ENCODE measurements around the gene BCL11B.

The BCL11B gene

DNA sequence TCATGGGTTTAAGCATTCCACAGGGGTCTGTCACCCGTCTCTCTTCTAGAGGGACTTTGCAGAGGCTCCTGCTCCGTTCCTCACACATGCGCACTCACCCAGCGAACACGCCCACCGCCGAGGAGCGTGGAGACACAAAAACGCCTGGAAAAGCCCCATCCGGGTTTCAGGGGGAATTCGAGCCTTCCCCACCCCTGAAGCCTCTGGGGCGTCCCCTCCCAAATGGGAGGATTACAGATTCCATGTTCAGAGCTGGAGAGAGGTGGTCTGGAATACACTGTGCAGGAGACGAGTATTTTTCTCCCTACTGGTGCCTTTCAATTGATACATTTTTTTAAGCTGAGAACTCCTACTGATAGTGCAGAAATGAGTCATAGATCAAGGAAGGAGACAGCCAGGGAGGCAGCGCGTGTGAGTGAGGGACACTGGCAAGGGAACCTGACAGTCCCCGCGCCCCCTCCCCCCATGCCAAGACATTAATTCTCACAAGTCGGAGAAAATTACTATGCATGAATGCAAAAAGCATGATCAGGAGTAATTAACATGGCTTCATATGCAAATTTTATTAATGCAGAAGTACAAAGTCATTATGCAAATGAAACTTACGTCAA, 36.9 kb downstream of the BCL11B start:
- DNase-seq (ENCODE audit: low spot score), result no peak
- no peak overlapping the region for H3K27ac ChIP-seq
- TF ChIP-seq, protein P1, sequence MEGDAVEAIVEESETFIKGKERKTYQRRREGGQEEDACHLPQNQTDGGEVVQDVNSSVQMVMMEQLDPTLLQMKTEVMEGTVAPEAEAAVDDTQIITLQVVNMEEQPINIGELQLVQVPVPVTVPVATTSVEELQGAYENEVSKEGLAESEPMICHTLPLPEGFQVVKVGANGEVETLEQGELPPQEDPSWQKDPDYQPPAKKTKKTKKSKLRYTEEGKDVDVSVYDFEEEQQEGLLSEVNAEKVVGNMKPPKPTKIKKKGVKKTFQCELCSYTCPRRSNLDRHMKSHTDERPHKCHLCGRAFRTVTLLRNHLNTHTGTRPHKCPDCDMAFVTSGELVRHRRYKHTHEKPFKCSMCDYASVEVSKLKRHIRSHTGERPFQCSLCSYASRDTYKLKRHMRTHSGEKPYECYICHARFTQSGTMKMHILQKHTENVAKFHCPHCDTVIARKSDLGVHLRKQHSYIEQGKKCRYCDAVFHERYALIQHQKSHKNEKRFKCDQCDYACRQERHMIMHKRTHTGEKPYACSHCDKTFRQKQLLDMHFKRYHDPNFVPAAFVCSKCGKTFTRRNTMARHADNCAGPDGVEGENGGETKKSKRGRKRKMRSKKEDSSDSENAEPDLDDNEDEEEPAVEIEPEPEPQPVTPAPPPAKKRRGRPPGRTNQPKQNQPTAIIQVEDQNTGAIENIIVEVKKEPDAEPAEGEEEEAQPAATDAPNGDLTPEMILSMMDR (IDR thresholded peaks at IDR 0.05), result no peak
- H3K4me3 ChIP-seq, result no peak overlapping the region

GRCh38 chr14:99234355-99234754, 37.6 kb downstream of the BCL11B start:
- no peak for DNase-seq (ENCODE audit: low spot score)
- Histone ChIP-seq H3K4me3 (no peak overlapping the region), H3K27ac (no peak overlapping the region)
- TF ChIP-seq, protein P1 (IDR thresholded peaks at IDR 0.05), result no peak

DNA sequence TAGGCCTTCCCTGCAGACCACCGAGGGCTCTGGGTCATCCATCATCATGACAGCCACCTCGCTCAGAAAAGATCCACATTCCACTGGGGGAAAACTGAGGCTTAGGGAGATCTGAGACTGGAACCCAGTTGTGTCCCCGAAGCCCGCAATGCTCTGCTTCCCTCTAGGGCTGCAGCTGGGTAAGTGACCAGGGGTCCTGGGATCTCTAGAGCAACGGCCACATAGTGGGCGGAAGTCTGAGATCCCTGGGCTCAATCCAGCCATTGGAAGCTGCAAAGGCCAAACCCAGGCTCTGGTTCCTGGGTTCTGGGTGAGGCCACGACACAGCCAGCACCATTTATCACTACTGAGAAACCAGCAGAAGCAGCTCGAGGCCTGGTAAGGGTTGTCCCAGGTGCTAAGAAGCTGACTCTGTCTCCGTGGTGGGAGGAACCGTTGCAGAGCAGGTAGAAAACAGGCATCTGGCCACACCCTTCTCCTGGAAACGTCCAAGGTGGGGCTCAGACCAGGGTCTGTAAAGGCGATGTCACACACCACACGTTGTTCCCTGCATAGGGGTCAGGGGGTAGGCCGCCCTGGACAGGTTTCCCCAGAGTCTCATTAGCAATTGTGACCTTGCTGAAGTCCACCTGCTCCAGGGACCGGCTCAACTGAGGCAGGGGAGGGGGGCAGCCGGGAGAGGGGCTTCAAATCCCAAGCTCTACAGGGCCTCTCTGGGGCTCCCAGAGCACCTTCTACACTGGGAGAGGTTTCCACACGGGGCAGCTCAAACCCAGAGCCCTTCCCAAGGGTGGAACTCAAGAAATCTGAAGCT, 38.6 kb downstream of the BCL11B start:
- DNase-seq (ENCODE audit: low spot score), result no peak
- Histone ChIP-seq H3K27ac (no peak overlapping the region), H3K4me3 (no peak overlapping the region)
- TF ChIP-seq, protein P1 (IDR thresholded peaks at IDR 0.05), result no peak

GRCh38 chr14:99232714-99233214, 39.2 kb downstream of the BCL11B start:
- TF ChIP-seq, protein P1 (IDR thresholded peaks at IDR 0.05), result no peak
- H3K27ac ChIP-seq, result no peak overlapping the region
- no peak for DNase-seq (ENCODE audit: low spot score)

GRCh38 chr14:99231850-99232713, 39.9 kb downstream of the BCL11B start:
- no peak for DNase-seq (ENCODE audit: low spot score)
- TF ChIP-seq, protein P1 (IDR thresholded peaks at IDR 0.05), result no peak
- H3K4me3 ChIP-seq, result no peak overlapping the region
- no peak overlapping the region for H3K27ac ChIP-seq

More at GRCh38 chr14:99232714-99233214, 39.2 kb downstream of the BCL11B start:
- H3K4me3 ChIP-seq, result no peak overlapping the region

DNA sequence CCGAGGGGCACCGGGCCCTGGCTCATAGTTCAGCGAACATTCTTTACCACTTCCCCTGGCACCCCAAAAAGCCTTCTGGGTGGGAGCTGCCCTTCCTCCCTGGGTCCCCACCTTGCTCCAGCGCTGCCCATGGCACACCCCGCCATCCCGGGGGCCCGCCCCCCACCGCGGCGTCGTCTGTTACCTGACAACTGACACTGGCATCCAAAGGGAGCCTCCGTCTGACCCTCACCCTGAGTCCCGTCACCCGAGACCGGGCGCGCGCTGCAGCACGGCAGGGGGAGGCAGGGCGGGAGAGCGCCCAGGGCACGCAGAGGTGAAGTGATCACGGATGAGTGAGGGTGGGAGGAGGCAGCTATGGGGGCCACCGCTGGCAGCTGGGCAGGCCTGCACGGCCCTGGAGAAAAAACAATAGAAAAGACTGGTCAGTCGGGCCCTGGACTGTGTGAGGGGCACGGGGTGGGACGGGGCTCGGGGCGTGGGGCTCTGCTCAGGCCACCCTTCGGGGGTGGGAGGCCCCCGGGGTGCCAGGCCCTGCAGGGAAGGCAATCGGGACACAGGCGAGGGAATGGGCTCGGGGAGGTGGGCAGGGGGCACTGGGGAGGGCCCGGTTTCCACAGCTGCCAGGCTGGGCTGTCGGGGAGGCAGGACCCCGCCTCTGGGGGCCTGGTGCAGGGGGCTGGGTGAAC, 40.7 kb downstream of the BCL11B start:
- no peak overlapping the region for H3K4me3 ChIP-seq
- H3K27ac ChIP-seq, result no peak overlapping the region
- TF ChIP-seq, protein P1 (IDR thresholded peaks at IDR 0.05), result no peak
- no peak for DNase-seq (ENCODE audit: low spot score)

All from coronary artery (tissue), 2 donors.